ENCODE measurements around the gene PLPP3.

DNA sequence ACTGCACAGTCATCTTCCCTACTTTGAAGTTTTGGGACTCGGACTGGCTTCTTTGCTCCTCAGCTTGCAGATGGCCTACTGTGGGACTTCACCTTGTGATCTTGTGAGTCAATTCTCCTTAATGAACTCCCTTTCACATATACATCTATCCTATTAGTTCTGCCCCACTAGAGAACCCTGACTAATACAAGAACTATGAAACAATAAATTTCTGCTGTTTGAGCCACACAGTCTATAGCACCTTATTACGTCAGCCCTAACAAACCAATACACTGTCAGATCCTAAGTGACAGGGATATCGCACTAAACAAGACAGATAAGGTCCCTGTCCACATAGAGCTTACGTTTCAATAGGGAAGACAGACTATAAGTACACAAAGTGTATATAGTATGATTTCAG lies 120.1 kb downstream of the PLPP3 start:
- TF ChIP-seq POLR2A (IDR thresholded peaks at IDR 0.05) (no peak), CTCF (IDR thresholded peaks at IDR 0.05) (no peak)

Data from lower leg skin (tissue), 3 donors.